MM.1S (cell line): ENCODE results near the gene ETV7.

Experiments used
- EZH2phosphoT487 ChIP-seq: fragments of 300-600 bp; sonication (generic); IDR thresholded peaks from 2 replicates; pipeline ENCODE4 v1.6.1; 2018; ENCODE audit warnings: antibody characterized with exemption, low read length
- TF ChIP-seq, protein P1 (sequence below): fragments of 300-600 bp; sonication (generic); IDR thresholded peaks from 2 replicates; pipeline ENCODE4 v1.5.1; 2016; ENCODE audit warnings: antibody characterized with exemption, low read length, mixed read lengths

DNA sequence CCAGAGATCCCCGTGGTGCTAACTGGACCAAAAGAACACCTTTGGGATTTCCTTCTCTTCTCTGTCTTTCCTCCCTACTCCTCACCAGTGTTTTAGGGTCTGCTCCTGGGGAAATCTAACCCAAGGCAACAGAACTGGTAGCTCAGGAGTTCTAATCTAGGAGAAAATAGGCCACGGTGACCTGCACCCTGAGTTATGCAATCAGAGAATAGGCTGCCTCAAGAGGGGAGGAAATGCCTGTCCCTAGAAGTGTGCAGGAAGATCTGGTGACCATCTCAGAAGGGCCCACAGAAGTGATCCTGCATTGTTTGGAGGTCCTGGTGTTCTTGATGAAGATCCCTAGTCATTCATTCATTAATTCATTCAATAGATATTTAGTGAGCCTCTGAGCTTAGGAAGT lies 3.4 kb downstream of the ETV7 start:
- TF ChIP-seq, protein P1, sequence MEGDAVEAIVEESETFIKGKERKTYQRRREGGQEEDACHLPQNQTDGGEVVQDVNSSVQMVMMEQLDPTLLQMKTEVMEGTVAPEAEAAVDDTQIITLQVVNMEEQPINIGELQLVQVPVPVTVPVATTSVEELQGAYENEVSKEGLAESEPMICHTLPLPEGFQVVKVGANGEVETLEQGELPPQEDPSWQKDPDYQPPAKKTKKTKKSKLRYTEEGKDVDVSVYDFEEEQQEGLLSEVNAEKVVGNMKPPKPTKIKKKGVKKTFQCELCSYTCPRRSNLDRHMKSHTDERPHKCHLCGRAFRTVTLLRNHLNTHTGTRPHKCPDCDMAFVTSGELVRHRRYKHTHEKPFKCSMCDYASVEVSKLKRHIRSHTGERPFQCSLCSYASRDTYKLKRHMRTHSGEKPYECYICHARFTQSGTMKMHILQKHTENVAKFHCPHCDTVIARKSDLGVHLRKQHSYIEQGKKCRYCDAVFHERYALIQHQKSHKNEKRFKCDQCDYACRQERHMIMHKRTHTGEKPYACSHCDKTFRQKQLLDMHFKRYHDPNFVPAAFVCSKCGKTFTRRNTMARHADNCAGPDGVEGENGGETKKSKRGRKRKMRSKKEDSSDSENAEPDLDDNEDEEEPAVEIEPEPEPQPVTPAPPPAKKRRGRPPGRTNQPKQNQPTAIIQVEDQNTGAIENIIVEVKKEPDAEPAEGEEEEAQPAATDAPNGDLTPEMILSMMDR: no peak
- no peak for TF ChIP-seq EZH2phosphoT487
